Uterus (tissue), 2 donors: ENCODE measurements around the gene SPTBN4.

ENCODE experiments used
- POLR2A ChIP-seq, 2 donors: fragments of 450-650 bp; IDR thresholded peaks; one replicate each; pipeline ENCODE4 v1.6.1; 2016; ENCODE audit warnings: antibody characterized with exemption in 2 of 2, mild to moderate bottlenecking in 1 of 2, moderate library complexity in 1 of 2
- TF ChIP-seq, protein P1 (sequence below), 4 experiments: fragments of 200-600 bp in 2 of 4; fragments of 450-650 bp in 2 of 4; sonication (generic) in 2 of 4; IDR thresholded peaks; one replicate each; pipeline ENCODE4 v1.5.1; 2016 to 2019; ENCODE audit warnings: antibody characterized with exemption in 4 of 4, mild to moderate bottlenecking in 2 of 4, moderate library complexity in 1 of 4

DNA sequence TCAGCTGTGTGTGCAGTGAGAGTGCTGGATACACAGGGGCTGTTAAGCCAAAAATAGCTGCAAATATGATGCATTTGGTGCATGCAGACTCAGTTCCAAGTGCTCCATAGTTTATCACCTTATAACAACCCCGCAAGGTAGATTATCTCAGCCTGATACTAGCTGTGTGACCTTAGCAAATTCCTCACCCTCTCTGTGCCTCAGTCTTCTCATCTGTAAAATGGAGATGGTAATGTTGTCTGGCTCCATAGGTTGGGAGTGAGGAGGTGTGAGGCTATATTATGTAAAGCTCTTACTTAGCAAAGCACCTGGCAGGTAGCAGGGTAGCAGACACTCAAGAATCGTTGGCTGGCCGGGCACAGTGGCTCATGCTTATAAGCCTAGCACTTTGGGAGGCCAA lies 86.0 kb downstream of the SPTBN4 start:
- TF ChIP-seq, protein P1, sequence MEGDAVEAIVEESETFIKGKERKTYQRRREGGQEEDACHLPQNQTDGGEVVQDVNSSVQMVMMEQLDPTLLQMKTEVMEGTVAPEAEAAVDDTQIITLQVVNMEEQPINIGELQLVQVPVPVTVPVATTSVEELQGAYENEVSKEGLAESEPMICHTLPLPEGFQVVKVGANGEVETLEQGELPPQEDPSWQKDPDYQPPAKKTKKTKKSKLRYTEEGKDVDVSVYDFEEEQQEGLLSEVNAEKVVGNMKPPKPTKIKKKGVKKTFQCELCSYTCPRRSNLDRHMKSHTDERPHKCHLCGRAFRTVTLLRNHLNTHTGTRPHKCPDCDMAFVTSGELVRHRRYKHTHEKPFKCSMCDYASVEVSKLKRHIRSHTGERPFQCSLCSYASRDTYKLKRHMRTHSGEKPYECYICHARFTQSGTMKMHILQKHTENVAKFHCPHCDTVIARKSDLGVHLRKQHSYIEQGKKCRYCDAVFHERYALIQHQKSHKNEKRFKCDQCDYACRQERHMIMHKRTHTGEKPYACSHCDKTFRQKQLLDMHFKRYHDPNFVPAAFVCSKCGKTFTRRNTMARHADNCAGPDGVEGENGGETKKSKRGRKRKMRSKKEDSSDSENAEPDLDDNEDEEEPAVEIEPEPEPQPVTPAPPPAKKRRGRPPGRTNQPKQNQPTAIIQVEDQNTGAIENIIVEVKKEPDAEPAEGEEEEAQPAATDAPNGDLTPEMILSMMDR (IDR thresholded peaks at IDR 0.05): no peak
- TF ChIP-seq POLR2A (IDR thresholded peaks at IDR 0.05): no peak
